ENCODE measurements around the gene MEAF6.
"Not testable (repeated sequence)": the region's sequence is repeated elsewhere in the genome, so short reads cannot be mapped to it uniquely, and the experiment has no call there.

The MEAF6 gene

DNA sequence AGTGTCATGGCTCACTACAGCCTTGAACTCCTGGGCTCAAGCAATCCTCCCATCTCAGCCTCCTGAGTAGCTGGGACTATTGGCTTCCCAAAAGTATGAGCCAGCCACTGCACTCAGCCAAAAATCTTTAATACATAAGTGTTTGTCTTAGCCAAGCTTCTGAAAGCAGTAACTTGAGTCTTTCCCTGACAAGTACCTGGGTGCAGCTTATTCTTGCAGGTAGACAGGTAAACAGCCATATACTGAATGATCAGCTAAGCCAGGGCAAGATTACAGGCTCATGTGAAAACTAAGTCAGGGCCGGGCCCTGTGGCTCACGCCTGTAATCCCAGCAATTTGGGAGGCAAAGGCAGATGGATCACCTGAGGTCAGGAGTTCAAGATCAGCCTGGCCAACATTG is 7.8 kb downstream of the MEAF6 start:
- H3K9me3 Mint-ChIP-seq (ENCODE audit: low read depth): no peaks in the 10 kb centered on the region
- H3K27me3 Mint-ChIP-seq: no peaks in the 10 kb centered on the region
- H3K36me3 Mint-ChIP-seq: peaks cover 13% of the 10 kb centered on the region
- H3K4me1 Mint-ChIP-seq (ENCODE audit: low read depth): peaks cover 29% of the 10 kb centered on the region
- no peak overlapping the region for H3K27ac Mint-ChIP-seq
- H3K4me3 Mint-ChIP-seq: no peak overlapping the region

DNA sequence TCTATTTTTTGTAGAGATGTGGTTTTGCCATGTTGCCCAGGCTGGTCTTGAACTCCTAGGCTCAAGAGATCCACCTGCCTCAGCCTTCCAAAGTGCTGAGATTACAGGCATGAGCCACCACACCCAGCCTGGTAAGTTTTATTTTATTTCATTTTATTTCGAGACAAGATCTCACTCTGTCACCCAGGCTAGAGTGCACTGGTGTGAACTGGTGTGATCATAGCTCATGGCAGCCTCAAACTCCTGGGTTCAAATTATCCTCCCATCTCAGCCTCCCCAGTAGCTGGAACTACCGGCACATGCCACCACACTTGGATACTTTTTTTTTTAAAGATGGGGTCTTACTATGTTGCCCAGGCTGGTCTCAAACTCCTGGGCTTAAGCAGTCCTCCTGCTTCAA is 11.8 kb downstream of the MEAF6 start:
- H3K27ac Mint-ChIP-seq; H3K9me3 Mint-ChIP-seq (ENCODE audit: low read depth); H3K4me3 Mint-ChIP-seq; H3K27me3 Mint-ChIP-seq: not testable (repeated sequence)
- Mint-ChIP-seq H3K4me1 (ENCODE audit: low read depth) (peaks cover 14% of the 10 kb centered on the region), H3K36me3 (peaks cover 10% of the 10 kb centered on the region)

DNA sequence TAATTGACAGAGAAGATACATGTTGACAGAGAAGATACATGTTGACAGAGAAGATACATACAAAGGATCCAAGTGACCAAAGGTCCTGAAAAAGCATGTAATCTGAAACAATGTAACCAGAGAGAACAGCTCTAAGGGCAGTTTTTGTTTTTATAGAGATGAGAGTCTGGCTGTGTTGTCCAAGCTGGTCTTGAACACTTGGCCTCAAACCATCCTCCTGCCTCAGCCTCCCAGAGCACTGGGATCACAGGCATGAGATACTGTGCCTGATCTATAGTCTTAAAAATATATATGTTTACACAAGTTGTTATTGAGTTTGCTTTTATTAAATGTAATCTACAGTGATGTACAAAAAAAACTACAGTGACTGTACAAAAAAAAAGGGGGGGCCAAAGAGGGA is 12.5 kb downstream of the MEAF6 start:
- no peak overlapping the region for H3K27ac Mint-ChIP-seq
- no peaks in the 10 kb centered on the region for H3K9me3 Mint-ChIP-seq (ENCODE audit: low read depth)
- H3K4me1 Mint-ChIP-seq (ENCODE audit: low read depth): peaks cover 10% of the 10 kb centered on the region
- no peak overlapping the region for H3K4me3 Mint-ChIP-seq
- H3K36me3 Mint-ChIP-seq: peaks cover 9% of the 10 kb centered on the region
- H3K27me3 Mint-ChIP-seq: no peaks in the 10 kb centered on the region

DNA sequence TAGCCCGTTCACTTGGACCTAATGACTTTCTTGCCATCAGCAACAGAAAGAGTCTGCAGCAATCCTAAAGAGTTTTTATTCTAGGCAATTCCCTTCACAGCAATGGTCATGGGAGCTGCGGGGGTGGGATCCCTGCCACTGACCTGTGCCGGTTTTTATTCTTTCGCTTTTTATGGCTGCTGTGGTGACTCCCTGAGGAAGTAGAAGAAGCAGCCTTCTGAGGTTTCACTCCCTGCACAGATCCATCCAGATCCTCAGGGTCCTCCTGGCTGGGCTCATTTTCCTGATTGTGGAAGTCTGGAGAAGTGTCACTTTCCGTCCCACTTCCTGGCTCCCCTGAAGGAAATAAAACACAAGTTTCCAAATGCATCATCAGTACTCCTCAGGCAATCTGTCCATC is 12.9 kb downstream of the MEAF6 start:
- Mint-ChIP-seq H3K36me3 (peaks cover 9% of the 10 kb centered on the region), H3K4me1 (ENCODE audit: low read depth) (peaks cover 10% of the 10 kb centered on the region), H3K9me3 (ENCODE audit: low read depth) (no peaks in the 10 kb centered on the region), H3K27ac (no peak overlapping the region), H3K27me3 (no peaks in the 10 kb centered on the region), H3K4me3 (no peak overlapping the region)

DNA sequence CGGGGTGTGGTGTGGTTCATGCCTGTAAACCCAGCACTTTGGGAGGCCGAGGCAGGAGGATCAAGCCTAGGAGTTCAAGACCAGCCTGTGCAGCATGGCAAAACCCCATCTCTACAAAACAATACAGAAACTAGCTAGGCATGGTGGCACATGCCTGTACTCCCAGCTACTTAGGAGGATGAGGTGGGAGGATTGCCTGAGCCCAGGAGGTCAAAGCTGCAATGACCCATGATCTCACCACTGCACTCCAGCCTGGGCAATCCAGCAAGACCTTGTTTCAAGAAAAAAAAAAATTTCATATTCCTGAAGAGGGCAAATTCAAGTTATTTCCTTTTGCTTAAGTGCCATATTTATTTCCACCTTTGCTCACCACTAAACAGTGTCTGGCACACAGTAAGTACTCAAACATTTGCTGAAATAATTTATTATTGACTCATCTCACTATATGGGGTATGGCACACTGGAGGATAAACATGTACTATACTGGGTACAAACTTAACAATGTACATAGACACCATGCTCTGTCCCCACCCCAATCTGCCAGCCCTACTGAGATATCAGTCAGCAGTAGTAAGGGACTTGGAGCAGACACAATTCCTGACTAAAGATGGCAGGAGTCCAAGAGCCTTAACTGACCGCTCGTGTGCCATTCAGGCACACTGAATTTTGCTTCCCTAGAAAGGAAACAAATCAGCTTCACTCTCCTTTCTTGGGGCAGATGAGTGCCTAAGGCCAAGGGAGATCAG is 15.5 kb downstream of the MEAF6 start:
- H3K4me3 Mint-ChIP-seq: no peak overlapping the region
- H3K27me3 Mint-ChIP-seq: no peaks in the 10 kb centered on the region
- H3K9me3 Mint-ChIP-seq (ENCODE audit: low read depth): no peaks in the 10 kb centered on the region
- H3K27ac Mint-ChIP-seq: peak overlapping the region; percentile 29
- peaks cover 7% of the 10 kb centered on the region for H3K36me3 Mint-ChIP-seq
- H3K4me1 Mint-ChIP-seq (ENCODE audit: low read depth): peaks cover 14% of the 10 kb centered on the region

DNA sequence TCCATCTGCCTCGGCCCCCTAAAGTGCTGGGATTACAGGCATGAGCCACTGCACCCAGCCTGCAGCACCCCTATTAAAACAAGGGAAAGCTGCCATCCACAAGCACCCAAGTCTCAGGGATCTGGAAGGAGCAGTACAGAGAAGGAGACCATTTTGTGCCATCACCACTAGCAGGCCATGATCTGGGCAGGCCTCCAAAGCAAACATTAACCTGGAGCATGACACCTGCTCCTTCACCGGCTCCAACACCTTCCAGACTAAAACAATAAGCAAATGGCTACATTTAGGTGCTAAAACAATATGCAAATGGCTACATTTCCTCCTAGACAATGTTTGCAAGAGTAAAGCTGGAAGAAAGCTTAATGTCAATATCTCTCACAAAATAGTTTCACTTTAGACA is 16.7 kb downstream of the MEAF6 start:
- Mint-ChIP-seq H3K4me1 (ENCODE audit: low read depth) (peaks cover 14% of the 10 kb centered on the region), H3K9me3 (ENCODE audit: low read depth) (no peaks in the 10 kb centered on the region), H3K27me3 (no peaks in the 10 kb centered on the region), H3K36me3 (peaks cover 7% of the 10 kb centered on the region), H3K27ac (no peak overlapping the region), H3K4me3 (no peak overlapping the region)

DNA sequence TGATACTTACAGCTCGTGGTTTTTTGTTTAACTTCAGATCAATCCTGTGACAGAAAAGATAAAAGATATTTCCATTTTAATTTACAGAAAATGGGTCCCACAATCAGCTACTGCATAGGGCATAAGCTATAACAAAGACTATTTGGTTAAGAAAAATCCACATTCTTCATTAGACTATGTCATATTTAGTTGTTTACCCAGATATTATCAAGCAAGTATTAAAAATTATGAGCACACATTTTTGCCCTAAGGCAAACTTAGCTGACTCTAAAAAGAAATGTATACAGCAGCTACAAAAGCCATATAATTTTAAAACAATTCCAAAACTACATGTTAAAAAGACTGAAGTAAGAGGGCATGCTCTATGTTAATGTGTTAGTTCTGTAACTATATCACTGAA is 18.7 kb downstream of the MEAF6 start:
- peaks cover 11% of the 10 kb centered on the region for H3K4me1 Mint-ChIP-seq (ENCODE audit: low read depth)
- no peak overlapping the region for H3K4me3 Mint-ChIP-seq
- no peaks in the 10 kb centered on the region for H3K9me3 Mint-ChIP-seq (ENCODE audit: low read depth)
- H3K27ac Mint-ChIP-seq: no peak overlapping the region
- no peaks in the 10 kb centered on the region for H3K27me3 Mint-ChIP-seq
- H3K36me3 Mint-ChIP-seq: no peaks in the 10 kb centered on the region

DNA sequence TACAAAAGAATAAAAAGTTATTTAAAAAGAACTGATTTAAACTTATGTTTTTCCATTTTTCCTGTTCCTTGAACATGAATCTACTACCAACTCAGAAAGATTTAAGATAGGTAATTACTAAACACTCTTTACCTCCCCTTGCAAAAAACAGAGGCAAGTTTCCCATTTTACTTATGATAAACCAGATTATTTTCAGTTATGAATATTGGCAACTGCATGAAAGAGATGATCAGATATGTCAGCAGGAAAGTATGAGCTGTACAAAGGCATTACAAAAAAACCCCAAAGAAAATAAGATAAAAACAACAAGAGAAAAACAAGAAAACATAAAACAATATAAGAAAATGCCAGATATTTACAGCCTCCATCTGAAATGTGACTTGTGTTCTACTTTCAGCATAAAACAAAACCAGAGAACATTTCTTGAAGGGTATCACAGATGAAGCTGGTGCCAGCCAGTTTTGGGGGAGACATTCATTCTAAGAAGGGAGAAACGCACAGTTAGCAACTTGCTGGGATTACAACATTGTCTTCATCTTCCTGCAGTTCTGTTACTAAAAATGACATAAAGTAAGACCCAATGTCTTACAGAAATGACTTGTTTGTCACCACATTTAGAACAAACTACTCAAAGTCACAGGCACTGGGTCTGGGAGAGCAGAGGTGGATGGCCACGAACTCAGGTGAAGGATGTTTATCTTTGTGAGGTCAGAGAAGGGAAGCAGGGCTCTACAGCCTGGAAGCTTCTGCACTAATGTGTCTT is 21.0 kb downstream of the MEAF6 start:
- Mint-ChIP-seq H3K4me3 (no peak overlapping the region), H3K9me3 (ENCODE audit: low read depth) (no peaks in the 10 kb centered on the region), H3K27ac (peak overlapping the region; percentile 76), H3K36me3 (no peaks in the 10 kb centered on the region), H3K4me1 (ENCODE audit: low read depth) (peaks cover 11% of the 10 kb centered on the region), H3K27me3 (no peaks in the 10 kb centered on the region)

DNA sequence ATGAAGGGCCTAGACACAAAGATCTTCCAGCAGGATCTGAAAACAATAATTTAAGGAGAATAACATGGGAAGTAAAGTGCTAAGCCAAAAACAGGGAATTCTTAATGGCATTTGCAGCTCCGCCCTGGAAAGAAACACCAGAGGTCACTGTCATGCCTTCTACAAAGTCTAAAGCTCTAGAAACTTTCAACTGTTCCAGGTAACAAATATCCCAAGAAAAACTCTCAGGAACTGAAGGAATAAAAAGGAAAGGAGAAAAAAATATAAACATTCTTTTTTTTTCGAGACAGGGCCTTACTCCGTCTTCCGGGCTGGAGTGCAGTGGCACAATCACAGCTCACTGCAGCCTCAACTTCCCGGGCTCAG is 27.0 kb downstream of the MEAF6 start:
- H3K4me1 Mint-ChIP-seq (ENCODE audit: low read depth): peaks cover 23% of the 10 kb centered on the region
- no peak overlapping the region for H3K4me3 Mint-ChIP-seq
- H3K36me3 Mint-ChIP-seq: no peaks in the 10 kb centered on the region
- no peak overlapping the region for H3K27ac Mint-ChIP-seq
- no peaks in the 10 kb centered on the region for H3K9me3 Mint-ChIP-seq (ENCODE audit: low read depth)
- no peaks in the 10 kb centered on the region for H3K27me3 Mint-ChIP-seq

DNA sequence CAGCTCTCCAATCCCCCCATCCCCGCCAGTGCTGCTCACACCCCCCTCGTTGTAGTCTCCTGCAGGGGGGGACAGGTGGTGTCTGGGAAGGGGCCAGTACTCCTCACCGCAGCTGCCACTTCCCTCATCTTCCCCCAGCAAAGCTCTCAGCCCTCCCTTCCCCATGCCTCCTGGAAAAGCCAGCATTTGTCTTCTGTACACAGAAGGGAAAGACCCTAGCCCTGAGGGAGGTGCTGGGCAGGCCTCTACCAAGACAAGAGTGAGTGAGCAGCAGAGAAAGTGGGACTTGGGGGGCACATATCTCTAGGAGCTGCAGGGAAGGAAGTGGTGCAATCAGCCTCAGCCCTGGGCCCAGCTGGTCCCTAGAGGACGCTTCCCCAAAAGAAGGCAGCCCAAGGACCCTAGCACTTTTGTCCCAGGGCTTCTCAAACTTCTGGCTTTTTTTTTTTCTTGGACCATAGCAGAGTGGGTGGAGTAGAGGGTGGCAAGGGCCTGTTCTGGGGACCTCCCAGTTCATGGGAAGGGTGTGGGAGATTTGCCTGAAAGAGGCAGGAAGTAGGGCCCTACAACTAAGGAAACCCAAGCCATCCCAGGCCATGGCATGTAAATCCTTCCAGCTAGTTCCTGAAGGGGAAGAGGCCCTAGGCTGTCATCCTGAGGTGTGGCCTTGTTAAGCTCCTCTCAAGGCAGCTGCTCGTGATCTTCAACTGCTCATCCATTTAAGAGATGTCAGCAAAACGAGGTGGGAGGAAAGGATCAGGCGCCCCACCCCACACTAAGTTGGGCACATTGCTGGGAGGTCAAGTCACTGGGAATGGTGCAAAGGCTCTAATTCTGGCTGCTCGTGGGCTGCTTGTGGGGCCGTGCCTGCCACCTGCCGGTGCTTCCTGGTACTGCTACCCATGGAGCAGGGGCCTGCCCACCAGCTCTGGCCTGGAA is 27.6 kb downstream of the MEAF6 start:
- Mint-ChIP-seq H3K4me3 (no peak overlapping the region), H3K4me1 (ENCODE audit: low read depth) (peaks cover 26% of the 10 kb centered on the region), H3K27me3 (no peaks in the 10 kb centered on the region), H3K9me3 (ENCODE audit: low read depth) (no peaks in the 10 kb centered on the region), H3K27ac (peak overlapping the region; percentile 30), H3K36me3 (no peaks in the 10 kb centered on the region)

DNA sequence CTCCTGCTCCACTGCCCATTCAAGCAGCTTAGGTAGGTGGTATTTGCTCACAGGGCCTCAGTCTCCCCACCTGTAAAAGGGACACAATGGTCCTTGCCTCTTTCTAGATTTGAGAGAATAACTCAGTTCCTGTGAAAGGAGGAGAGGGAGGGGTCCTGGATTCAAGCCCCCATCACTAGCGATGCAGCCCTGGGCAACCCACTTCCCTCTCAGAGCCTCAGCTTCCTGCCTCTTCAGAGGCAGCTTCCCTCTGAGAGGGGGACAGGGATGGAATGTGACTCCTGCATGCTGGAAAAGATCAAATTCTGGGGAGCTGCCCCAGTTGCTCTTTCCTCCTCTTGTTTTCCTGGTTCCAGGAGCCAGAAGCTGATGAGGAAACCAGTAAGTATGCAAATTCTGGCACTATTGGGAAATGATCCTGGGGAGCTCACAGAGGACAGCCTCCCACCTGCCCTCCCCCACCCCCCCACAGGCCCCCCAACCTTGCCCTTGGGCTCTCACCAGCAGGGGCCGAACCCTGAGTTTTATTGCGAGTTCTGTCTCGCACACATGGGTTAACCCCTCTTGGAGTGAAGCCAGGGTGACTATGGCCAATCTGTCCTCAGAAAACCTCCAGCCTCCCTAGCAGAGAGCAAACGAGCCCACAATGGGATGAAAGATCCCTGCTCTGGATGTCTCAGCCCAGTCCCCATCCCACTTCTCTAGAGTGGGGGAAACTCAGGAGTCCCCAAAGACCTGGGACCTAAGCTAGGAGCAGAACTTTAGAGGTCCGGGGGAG is 28.5 kb downstream of the MEAF6 start:
- Mint-ChIP-seq H3K36me3 (no peaks in the 10 kb centered on the region), H3K4me1 (ENCODE audit: low read depth) (peaks cover 32% of the 10 kb centered on the region), H3K9me3 (ENCODE audit: low read depth) (no peaks in the 10 kb centered on the region), H3K4me3 (no peak overlapping the region), H3K27me3 (no peaks in the 10 kb centered on the region), H3K27ac (peak overlapping the region; percentile 61)

DNA sequence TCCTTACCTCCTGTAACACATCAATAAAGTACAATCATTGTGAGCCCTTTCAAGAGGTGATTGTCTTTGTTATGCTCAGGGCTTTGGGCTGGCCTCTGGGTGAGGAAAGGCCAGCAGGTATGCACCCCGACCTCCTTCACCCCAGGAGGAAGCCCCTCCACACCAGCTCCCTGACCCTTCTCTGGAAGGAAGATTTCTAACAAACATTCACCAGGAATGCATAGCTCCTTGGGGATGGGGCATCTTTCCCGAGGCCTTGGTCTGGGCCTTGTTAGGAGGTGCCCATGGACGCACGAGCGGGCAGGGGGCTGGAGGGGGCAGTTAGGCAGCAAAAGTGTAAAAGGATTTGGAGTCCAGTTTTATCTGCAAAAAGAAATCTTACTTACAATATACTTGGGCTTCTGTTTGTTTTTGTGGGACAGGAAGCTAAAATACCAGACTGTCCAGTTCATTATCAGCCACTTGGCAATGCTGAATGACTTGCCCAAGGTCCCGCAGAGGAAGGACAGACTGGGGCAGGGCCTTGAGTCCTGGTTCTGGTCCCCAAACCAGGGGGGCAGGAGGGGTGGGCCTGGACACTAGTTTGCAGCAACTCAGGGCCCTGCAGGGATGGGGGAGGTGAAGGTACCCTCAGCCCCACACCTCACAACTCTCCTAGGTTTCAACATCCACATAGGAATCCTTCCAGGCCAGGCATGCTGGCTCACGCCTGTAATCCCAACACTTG is 30.1 kb downstream of the MEAF6 start:
- Mint-ChIP-seq H3K27ac (peak overlapping the region; percentile 67), H3K36me3 (peaks cover 2% of the 10 kb centered on the region), H3K27me3 (no peaks in the 10 kb centered on the region), H3K9me3 (ENCODE audit: low read depth) (no peaks in the 10 kb centered on the region), H3K4me1 (ENCODE audit: low read depth) (peaks cover 42% of the 10 kb centered on the region), H3K4me3 (no peak overlapping the region)

DNA sequence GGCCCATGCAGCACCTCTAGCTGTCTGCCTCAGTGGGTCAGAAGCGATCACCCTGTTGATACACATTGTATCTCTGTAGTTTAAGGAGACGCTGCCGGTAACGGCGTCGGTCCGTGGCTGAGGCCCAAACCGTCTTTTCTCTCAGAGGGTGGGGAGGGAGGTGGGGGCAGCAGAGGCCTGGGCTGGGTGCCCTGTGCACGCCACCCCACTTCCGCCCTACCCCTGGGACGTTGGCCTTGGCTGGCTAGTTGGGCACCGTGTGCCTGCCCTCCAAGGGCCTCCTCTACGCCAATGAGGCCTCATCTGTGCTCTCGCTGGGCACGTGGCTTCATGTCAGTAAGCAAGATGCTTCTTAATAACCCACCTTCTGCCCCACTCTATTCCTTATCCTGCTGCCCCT is 30.8 kb downstream of the MEAF6 start:
- Mint-ChIP-seq H3K27ac (peak overlapping the region; percentile 67), H3K9me3 (ENCODE audit: low read depth) (no peaks in the 10 kb centered on the region), H3K36me3 (peaks cover 2% of the 10 kb centered on the region), H3K4me3 (no peak overlapping the region), H3K27me3 (no peaks in the 10 kb centered on the region), H3K4me1 (ENCODE audit: low read depth) (peaks cover 45% of the 10 kb centered on the region)

Data from activated naive CD8-positive, alpha-beta T cell (primary cell).